ENCODE data around the gene PRKCZ.

PRKCZ gene

DNA sequence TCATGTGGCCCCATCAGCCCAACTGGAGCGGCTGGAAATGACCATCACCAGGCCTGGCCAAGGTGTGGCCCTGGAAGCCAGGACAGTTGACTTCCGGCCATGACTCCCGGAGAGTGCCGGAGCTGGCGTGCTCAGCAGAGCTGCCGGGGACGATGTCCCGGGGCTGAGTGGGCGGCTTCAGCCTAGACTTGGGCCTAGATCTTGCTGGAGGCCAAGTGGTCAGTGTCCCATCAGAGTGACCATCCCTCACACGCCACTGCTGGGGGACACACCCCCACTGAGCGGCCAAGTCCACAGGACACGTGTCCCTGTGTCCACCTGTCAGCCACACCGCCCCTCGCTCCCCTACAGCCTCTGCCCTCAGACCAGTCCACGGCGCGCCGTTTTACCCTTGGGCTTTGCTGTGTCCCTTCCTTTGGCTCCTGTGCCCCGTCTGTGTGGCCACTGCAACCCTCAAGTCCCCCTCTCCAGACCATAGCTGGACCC lies 140.3 kb downstream of the PRKCZ start:
- Mint-ChIP-seq H3K4me3 (peak overlapping the region; percentile 63 to 84 (median 80)), H3K9me3 (no peaks in the 10 kb centered on the region), H3K27ac (peak overlapping the region; percentile 51 to 74 (median 64)), H3K27me3 (ENCODE audit: low read depth) (no peaks in the 10 kb centered on the region), H3K4me1 (peaks cover 19% of the 10 kb centered on the region), H3K36me3 (ENCODE audit: low read depth) (peaks cover 4% of the 10 kb centered on the region)
- TF ChIP-seq, protein P1, sequence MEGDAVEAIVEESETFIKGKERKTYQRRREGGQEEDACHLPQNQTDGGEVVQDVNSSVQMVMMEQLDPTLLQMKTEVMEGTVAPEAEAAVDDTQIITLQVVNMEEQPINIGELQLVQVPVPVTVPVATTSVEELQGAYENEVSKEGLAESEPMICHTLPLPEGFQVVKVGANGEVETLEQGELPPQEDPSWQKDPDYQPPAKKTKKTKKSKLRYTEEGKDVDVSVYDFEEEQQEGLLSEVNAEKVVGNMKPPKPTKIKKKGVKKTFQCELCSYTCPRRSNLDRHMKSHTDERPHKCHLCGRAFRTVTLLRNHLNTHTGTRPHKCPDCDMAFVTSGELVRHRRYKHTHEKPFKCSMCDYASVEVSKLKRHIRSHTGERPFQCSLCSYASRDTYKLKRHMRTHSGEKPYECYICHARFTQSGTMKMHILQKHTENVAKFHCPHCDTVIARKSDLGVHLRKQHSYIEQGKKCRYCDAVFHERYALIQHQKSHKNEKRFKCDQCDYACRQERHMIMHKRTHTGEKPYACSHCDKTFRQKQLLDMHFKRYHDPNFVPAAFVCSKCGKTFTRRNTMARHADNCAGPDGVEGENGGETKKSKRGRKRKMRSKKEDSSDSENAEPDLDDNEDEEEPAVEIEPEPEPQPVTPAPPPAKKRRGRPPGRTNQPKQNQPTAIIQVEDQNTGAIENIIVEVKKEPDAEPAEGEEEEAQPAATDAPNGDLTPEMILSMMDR (IDR thresholded peaks at IDR 0.05; ENCODE audit: unreplicated experiment in 3 of 3): no peak

DNA sequence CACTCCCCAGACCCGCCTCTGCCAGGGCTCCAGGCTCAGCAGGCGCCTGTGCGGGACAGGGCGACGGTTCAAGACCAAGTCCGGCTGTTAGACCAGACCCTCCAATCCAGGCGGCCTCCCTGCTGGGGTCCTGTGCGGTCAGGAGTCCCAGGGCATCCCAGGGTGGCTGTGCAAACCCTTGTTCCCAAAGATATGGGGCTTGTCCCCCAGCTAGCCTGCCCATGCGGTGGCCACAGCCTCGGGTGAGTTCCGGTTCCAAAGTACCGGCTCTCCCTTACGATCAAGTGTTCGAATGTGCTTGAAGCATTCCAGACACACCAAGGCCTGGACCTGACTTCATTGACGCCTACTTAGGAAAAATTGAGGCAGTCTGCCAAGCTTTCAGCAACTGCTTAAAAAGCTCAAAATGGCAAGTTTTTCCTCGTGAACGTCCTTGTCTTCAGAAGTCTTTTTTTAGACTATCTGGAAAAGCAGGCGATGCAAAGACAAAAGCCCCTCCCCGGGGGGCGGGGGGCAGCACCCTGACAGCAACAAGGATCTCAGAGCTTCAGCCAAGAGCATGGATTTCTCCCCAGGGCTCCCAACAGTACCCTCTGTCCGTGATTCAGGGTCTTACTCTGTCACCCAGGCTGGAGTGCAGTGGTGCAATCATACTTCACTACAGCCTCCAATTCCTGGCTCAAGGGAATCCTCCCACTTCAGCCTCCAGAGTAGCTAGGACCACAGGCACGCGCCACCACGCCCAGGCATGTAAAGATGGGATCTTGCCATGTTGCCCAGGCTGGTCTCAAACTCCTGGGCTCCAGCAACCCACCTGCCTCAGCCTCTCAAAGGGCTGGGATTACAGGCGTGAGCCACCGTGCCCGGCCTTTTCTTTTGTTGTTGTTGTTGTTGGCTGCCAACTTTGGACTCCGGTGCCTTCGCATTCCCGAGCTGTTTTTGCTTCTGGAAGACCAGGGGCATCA lies 142.1 kb downstream of the PRKCZ start:
- Mint-ChIP-seq H3K4me1 (peaks cover 19% of the 10 kb centered on the region), H3K36me3 (ENCODE audit: low read depth) (peaks cover 3% of the 10 kb centered on the region), H3K27ac (peak overlapping the region; percentile 84 to 92 (median 91)), H3K9me3 (no peaks in the 10 kb centered on the region), H3K27me3 (ENCODE audit: low read depth) (no peaks in the 10 kb centered on the region), H3K4me3 (peak overlapping the region; percentile 56 to 80 (median 68))
- TF ChIP-seq, protein P1 (IDR thresholded peaks at IDR 0.05; ENCODE audit: unreplicated experiment in 3 of 3): no peak

DNA sequence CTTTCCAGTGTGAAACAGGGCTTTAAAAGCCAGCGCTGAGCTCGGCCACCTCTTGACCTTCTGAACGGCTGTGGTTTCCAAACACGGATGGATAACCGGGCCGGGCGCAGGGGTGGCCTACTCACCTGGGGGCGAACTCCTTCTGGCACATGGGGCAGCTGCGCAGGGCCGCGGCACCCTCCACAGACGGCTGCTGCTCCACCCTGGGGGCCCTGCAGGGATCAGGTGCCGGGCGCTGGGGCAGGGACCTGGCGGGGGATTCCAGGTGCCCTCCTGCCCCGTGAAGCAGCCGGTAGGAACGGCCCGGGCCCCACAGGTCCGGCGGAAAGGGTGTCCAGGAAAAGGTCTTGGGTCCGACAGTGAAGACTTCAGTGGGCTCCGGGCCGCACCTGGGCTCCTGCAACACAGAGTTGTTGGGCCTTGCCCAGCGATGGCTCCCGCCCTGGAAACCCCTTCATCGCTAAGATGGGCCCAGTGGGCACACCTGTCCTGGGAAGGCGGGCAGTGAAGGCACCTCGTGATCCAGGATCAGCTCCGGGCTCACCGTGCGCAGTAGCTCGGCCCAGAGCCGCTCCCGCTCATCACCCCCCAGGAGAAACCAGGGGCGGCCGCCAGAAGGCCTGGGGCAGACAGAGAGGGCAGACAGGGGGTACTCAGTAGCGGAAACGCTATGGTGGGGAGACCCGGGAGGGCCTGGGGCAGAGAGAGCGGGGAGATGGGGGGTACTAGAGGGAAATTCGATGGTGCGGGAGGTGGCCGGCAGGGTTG lies 143.5 kb downstream of the PRKCZ start:
- H3K4me3 Mint-ChIP-seq: peak overlapping the region; percentile 79 to 86 (median 80)
- H3K27me3 Mint-ChIP-seq (ENCODE audit: low read depth): no peaks in the 10 kb centered on the region
- TF ChIP-seq, protein P1 (IDR thresholded peaks at IDR 0.05; ENCODE audit: unreplicated experiment in 3 of 3): no peak
- H3K27ac Mint-ChIP-seq: peak overlapping the region; percentile 38 to 65 (median 57)
- H3K9me3 Mint-ChIP-seq: no peaks in the 10 kb centered on the region
- peaks cover 3% of the 10 kb centered on the region for H3K36me3 Mint-ChIP-seq (ENCODE audit: low read depth)
- peaks cover 23% of the 10 kb centered on the region for H3K4me1 Mint-ChIP-seq

DNA sequence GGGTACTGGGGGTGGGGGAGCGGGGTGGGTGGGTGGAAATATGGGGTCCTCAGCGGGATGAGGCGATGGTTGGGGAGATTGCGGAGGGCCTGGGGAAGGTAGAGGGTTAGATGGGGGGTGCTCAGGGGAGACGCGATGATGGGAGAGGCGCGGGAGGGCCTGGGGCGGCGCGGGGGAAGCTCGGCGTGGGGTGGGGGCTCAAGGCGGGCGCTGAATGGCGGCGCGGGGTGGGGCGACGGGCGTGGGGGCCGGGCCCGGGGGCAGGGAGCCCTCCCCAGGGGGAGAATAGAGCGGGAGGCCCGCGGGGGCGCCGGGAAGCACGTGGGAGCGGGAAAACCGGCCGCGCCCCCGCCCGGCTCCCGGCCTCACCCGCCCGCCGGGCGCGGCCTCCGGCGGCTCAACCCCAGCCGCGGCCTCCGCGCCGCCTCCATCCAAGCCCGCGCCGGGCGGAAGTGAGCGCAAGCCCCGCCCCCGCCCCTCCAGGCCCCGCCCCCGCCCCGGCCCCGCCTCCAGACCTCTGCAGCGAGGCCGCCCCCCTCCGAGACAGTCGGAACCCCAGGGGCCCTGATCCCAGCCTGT lies 144.2 kb downstream of the PRKCZ start, which contains the start of gene FAAP20:
FAAP20 (minus strand) TSS at position 454 of the 579 bp plus-strand sequence; CDS start at position 431, 23 bp downstream.
- H3K27ac Mint-ChIP-seq: peak within 1 kb of the TSS; percentile 83 to 95 (median 94)
- H3K4me3 Mint-ChIP-seq: peak within 1 kb of the TSS; percentile 90 to 91 (median 91)
- H3K9me3 Mint-ChIP-seq: no peaks in the 10 kb centered on the region
- peaks cover 26% of the 10 kb centered on the region for H3K4me1 Mint-ChIP-seq
- peaks cover 3% of the 10 kb centered on the region for H3K36me3 Mint-ChIP-seq (ENCODE audit: low read depth)
- no peaks in the 10 kb centered on the region for H3K27me3 Mint-ChIP-seq (ENCODE audit: low read depth)
- TF ChIP-seq, protein P1 (IDR thresholded peaks at IDR 0.05; ENCODE audit: unreplicated experiment in 3 of 3): no peak

DNA sequence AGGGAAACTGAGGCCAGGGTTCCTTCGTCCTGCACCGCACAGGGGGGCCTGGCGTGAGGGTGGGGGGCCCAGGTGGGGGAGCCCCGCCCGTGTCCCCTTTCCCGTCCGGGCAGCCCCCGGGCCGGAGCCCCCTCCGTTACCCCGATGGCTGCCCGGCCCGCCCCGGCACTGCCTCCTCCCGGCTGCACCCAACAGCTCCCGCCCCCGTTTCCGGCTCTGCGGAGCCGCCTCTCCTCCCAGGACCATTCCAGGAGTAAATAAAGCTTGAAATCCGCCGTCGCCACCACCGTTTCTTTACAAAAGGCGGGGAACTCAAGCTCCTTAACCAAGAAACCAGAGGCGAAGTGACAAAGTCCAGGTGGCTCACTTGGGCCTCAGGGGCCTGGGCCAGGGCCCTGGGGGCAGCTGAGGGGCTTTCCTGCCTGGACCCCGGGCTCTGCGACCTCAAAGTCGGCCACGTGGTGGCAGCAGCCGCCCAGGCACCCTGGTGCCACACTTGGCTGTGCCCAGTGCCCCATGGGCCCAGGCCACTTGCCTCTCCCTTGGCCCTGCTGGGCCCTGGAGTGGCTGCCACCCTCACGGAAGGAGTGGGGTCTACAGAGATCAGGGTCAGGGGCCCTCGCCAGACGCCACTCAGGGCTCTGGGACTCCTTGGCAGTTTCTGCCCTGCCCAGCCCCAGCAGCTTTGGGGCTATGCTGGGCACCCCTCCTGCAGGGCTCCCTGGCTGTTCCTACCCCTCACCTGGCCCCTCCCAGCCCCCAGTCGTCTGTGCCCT lies 144.9 kb downstream of the PRKCZ start:
- H3K4me1 Mint-ChIP-seq: peaks cover 27% of the 10 kb centered on the region
- TF ChIP-seq, protein P1 (IDR thresholded peaks at IDR 0.05; ENCODE audit: unreplicated experiment in 3 of 3): peak; percentile 89 to 97 (median 91)
- peak overlapping the region; percentile 90 to 91 (median 91) for H3K4me3 Mint-ChIP-seq
- peak overlapping the region; percentile 83 to 95 (median 94) for H3K27ac Mint-ChIP-seq
- H3K9me3 Mint-ChIP-seq: no peaks in the 10 kb centered on the region
- H3K36me3 Mint-ChIP-seq (ENCODE audit: low read depth): peaks cover 3% of the 10 kb centered on the region
- no peaks in the 10 kb centered on the region for H3K27me3 Mint-ChIP-seq (ENCODE audit: low read depth)
